Fibroblast of villous mesenchyme (primary cell): ENCODE measurements around the gene TEC. TPM values are rescaled to one million over a fixed set of nuclear protein-coding genes. Genes with fewer than 3 reads are reported as not detected.
"Not testable (repeated sequence)": the region's sequence is repeated elsewhere in the genome, so short reads cannot be mapped to it uniquely, and the experiment has no call there.

Experiments used
- DNase-seq: peaks from one replicate; pipeline ENCODE4 v3.0.0-alpha.2; 2010; ENCODE audit warnings: low read depth
- H3K4me3 ChIP-seq: 2 replicates; pipeline ENCODE4 v1.5.1; 2011; ENCODE audit warnings: low read depth, mild to moderate bottlenecking, low read length
- CTCF ChIP-seq: IDR thresholded peaks from 2 replicates; pipeline ENCODE4 v1.5.1; 2012; ENCODE audit warnings: low read depth, mild to moderate bottlenecking, low read length; ENCODE audit not compliant: insufficient read depth
- total RNA-seq: library from RNA; depleted of rRNA; stranded (reverse); fragments of >200 nt; gene quantifications from 2 replicates; pipeline ENCODE4 v1.2.3, GENCODE V29; 2012

The TEC gene
- 0.32 and 0.43 TPM in 2 replicates for total RNA-seq

DNA sequence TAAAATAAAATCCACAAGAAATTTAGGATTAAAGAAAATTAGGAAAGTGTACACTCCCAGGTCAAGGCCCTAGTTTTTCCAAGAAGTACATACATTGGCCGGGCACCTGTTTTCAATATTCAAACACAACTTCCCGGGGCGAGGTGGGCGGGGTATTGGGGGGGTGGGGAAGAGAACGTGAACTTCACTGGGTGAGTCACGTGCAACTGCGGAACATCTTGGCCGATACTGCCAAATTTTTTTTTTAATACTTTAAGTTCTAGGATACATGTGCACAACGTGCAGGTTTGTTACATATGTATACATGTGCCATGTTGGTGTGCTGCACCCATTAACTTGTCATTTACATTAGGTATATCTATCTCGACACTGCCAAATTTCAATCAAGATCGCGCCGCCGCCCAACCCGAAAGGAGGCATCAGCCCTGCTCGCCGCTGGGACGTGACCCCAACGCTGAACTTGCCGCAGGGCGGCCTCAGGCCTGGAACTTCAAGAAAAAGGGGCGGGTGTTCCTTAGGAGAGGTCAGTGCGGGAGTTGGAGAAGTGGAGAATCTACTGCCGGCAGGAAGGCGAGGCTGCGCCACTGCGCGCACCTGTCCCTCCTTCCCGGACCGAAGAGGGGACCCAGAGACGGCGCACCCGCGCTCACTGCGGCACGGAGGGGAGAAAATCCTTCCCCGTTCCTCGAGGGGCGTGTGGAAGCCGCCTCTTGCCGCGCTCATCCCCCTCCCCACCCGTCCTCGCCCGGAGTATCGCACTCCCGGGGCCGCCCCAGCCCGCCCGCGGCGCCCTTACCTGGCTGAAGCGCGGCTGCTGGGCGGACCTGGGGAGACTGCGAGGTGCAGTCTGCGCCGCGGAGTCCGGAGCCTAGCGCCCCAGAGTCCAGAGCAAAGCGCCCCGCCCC, at the start of gene TEC:
Gene TEC, minus strand, starts transcription at position 883 of the 905 bp plus-strand sequence. CDS start 41,224 bp downstream, outside the sequence.
- peak within 1 kb of the TSS; percentile 69 for H3K4me3 ChIP-seq
- no peak for TF ChIP-seq CTCF
- DNase-seq: peak; percentile 10

DNA sequence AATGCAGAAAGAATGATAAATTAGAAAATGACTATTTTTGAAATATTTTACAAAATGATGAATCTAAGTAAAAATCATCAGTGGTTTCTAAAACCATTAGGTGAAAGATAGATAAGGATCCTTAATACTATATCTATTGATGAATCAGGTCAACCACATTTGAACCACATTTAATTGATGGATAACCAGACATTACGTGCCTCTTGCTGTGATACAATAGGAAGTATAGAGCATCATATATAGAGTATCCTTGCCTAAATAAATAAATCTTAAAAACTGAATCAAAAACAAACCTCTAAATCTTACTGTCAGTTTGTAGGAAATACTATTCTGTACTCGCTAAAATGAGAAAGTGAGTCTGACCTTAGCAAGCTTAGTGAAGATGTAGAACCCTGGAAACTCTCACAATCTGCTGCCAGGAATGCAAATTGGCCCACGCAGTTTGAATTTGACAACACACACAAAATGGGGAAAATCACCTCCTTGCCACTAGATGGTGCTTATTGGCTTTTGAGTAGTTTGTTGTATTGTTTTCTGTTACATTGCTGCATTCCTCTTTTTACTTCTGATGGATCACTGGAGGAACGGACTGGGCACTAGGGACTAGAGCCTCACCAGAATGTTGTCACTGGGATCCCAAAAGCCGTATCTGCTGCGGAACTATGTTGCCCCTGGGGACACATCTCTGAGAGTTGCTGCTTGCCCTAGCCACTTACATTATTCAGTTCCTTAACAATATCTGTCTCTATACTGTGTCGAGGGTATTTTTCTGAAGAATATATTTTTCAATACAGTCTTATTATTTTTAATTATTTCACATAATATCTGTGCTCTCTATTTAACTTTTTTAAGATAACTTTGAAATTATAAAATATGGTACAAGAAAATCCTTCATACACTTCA, 46.3 kb upstream of the TEC start:
- no peak overlapping the region for H3K4me3 ChIP-seq
- peak; percentile 80 for TF ChIP-seq CTCF
- DNase-seq: peak; percentile 72

DNA sequence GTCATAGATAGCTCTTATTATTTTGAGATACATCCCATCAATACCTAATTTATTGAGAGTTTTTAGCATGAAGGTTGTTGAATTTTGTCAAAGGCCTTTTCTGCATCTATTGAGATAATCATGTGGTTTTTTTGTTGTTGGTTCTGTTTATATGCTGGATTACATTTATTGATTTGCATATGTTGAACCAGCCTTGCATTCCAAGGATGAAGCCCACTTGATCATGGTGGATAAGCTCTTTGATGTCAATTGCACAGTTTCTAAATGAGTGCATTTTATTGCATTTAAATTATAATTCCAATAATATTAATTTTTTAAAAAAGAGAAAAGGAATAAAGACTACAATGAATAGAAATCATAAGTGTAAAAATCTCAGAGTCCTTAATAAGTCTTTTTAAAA, 45.1 kb upstream of the TEC start:
- DNase-seq, H3K4me3 ChIP-seq: not testable (repeated sequence)

GRCh38 chr4:48311896-48312295, 42.3 kb upstream of the TEC start:
- no peak for TF ChIP-seq CTCF
- DNase-seq: no peak
- H3K4me3 ChIP-seq: no peak overlapping the region

GRCh38 chr4:48308901-48309300, 39.3 kb upstream of the TEC start:
- no peak overlapping the region for H3K4me3 ChIP-seq
- DNase-seq: no peak
- TF ChIP-seq CTCF: no peak

- no peak overlapping the region for H3K4me3 ChIP-seq
- DNase-seq: no peak
- TF ChIP-seq CTCF: no peak
Measured at GRCh38 chr4:48307528-48307927, 37.9 kb upstream of the TEC start.

DNA sequence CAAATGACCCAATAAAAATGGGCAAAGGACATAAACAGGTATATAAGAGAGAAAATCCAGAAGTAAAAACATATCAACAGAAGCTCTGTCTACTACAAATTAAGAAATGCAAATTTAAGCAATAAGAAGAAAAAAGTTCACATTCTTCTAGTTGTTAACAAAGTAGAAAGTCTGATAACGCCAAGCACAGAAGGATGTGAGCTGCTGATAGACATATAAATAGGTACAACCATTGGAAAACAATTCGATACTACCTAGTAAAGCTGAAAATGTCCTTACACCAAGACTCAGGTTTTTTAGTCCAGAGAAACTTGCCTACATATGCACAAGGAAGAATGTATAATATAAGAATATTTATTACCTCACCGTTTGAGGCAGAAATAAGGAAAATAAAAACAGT, 35.9 kb upstream of the TEC start:
- DNase-seq: no peak
- TF ChIP-seq CTCF: no peak
- no peak overlapping the region for H3K4me3 ChIP-seq
